ENCODE measurements around the gene HMGXB4. TPM values are rescaled to one million over a fixed set of nuclear protein-coding genes. Genes with fewer than 3 reads are reported as not detected.

Gene HMGXB4
- total and polyA plus RNA-seq, 2 donors from 2014 or later: 3.7 to 17.3 TPM

- TF ChIP-seq, protein P1, sequence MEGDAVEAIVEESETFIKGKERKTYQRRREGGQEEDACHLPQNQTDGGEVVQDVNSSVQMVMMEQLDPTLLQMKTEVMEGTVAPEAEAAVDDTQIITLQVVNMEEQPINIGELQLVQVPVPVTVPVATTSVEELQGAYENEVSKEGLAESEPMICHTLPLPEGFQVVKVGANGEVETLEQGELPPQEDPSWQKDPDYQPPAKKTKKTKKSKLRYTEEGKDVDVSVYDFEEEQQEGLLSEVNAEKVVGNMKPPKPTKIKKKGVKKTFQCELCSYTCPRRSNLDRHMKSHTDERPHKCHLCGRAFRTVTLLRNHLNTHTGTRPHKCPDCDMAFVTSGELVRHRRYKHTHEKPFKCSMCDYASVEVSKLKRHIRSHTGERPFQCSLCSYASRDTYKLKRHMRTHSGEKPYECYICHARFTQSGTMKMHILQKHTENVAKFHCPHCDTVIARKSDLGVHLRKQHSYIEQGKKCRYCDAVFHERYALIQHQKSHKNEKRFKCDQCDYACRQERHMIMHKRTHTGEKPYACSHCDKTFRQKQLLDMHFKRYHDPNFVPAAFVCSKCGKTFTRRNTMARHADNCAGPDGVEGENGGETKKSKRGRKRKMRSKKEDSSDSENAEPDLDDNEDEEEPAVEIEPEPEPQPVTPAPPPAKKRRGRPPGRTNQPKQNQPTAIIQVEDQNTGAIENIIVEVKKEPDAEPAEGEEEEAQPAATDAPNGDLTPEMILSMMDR (IDR thresholded peaks at IDR 0.05; ENCODE audit: borderline replicate concordance, extremely low read depth, insufficient read depth): no peak
- H3K9me3 ChIP-seq (ENCODE audit: control insufficient read depth in 2 of 3, insufficient read depth in 1 of 3, low read length in 3 of 3): no peaks in the 10 kb centered on the region
- no peak overlapping the region for H3K9ac ChIP-seq (ENCODE audit: low read length in 3 of 3)
- H3K27ac ChIP-seq (ENCODE audit: low read depth in 2 of 2, low read length in 2 of 2): no peak overlapping the region
- H3K36me3 ChIP-seq (ENCODE audit: control insufficient read depth in 2 of 3, insufficient read depth in 3 of 3, low read length in 3 of 3): peaks cover 0 to 47% (median 29%) of the 10 kb centered on the region in 3 donors
- intact Hi-C loops (cut with DNase I): no loop called here
- FAIRE-seq (no peak), DNase-seq (no peak)
- H3K4me3 ChIP-seq (ENCODE audit: low read length in 3 of 3): no peak overlapping the region
- peaks cover 0 to 21% (median 15%) of the 10 kb centered on the region in 3 donors for H3K4me1 ChIP-seq (ENCODE audit: control insufficient read depth in 2 of 3, insufficient read depth in 2 of 3, low read depth in 1 of 3, low read length in 3 of 3)
- no peaks in the 10 kb centered on the region for H3K27me3 ChIP-seq (ENCODE audit: control insufficient read depth, insufficient read depth, low read length)
Observed at GRCh38 chr22:35318346-35319215, 61.3 kb downstream of the HMGXB4 start.

DNA sequence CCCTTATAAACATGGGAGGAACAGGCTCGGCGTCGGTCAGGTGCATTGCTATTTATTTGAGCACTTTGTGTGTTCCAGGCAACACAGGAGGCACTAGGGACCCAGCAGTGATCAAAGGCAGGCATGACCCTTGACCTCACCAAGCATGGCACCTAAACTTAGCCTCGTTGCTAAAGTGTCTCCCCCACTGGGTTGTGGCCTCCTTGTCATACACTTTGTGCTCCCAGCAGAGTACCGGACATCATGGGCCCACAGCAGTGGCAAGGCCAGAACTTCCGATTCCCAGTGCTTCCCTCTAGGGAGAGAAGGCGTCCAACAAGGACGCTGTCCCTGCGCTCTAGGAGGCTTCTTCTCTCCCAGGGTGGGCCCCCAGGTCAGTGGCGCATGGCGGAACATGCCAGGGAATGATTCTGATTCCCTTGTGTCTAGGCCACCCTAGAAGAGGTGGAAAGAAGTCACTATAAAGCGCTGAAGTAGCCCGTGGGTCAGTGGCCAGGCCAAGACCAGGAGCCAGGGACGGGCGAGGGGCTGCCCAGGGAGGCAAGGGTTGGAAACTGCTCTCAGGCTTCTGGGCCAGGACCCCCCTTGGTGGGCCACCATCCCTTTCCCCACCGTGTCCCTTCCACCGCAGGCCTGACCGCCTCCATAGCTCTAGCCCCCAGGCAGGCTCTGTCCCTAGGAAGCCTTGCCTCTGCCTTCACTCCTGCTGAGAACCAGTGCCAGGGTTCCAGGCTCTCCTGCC lies 62.1 kb downstream of the HMGXB4 start:
- H3K27ac ChIP-seq (ENCODE audit: low read depth in 2 of 2, low read length in 2 of 2): no peak overlapping the region
- no peak for FAIRE-seq
- peaks cover 0 to 53% (median 33%) of the 10 kb centered on the region in 3 donors for H3K36me3 ChIP-seq (ENCODE audit: control insufficient read depth in 2 of 3, insufficient read depth in 3 of 3, low read length in 3 of 3)
- H3K4me1 ChIP-seq (ENCODE audit: control insufficient read depth in 2 of 3, insufficient read depth in 2 of 3, low read depth in 1 of 3, low read length in 3 of 3): peaks cover 0 to 13% (median 9%) of the 10 kb centered on the region in 3 donors
- TF ChIP-seq, protein P1 (IDR thresholded peaks at IDR 0.05; ENCODE audit: borderline replicate concordance, extremely low read depth, insufficient read depth): no peak
- H3K9me3 ChIP-seq (ENCODE audit: control insufficient read depth in 2 of 3, insufficient read depth in 1 of 3, low read length in 3 of 3): no peaks in the 10 kb centered on the region
- no peak overlapping the region for H3K9ac ChIP-seq (ENCODE audit: low read length in 3 of 3)
- no peak for DNase-seq
- intact Hi-C loops (cut with DNase I): no loop called here
- H3K27me3 ChIP-seq (ENCODE audit: control insufficient read depth, insufficient read depth, low read length): no peaks in the 10 kb centered on the region
- H3K4me3 ChIP-seq (ENCODE audit: low read length in 3 of 3): no peak overlapping the region

- H3K27ac ChIP-seq (ENCODE audit: low read depth in 2 of 2, low read length in 2 of 2): no peak overlapping the region
- no peak overlapping the region for H3K9ac ChIP-seq (ENCODE audit: low read length in 3 of 3)
- intact Hi-C loops (cut with DNase I): no loop called here
- peaks cover 0 to 76% (median 50%) of the 10 kb centered on the region in 3 donors for H3K36me3 ChIP-seq (ENCODE audit: control insufficient read depth in 2 of 3, insufficient read depth in 3 of 3, low read length in 3 of 3)
- TF ChIP-seq, protein P1 (IDR thresholded peaks at IDR 0.05; ENCODE audit: borderline replicate concordance, extremely low read depth, insufficient read depth): no peak
- no peak for DNase-seq
- H3K9me3 ChIP-seq (ENCODE audit: control insufficient read depth in 2 of 3, insufficient read depth in 1 of 3, low read length in 3 of 3): no peaks in the 10 kb centered on the region
- H3K4me1 ChIP-seq (ENCODE audit: control insufficient read depth in 2 of 3, insufficient read depth in 2 of 3, low read depth in 1 of 3, low read length in 3 of 3): no peaks in the 10 kb centered on the region
- no peaks in the 10 kb centered on the region for H3K27me3 ChIP-seq (ENCODE audit: control insufficient read depth, insufficient read depth, low read length)
- H3K4me3 ChIP-seq (ENCODE audit: low read length in 3 of 3): no peak overlapping the region
- no peak for FAIRE-seq
Observed at GRCh38 chr22:35322126-35322525, 64.8 kb downstream of the HMGXB4 start.

All from kidney (tissue), 14 donors.